NOMO-1 treated with dmso at 0.1 percent for 144 hours (cell line): ENCODE data around the gene ST6GALNAC1.
A peak's percentile ranks its signal among the peaks of the same experiment; 100 is the strongest.

Source experiments
- DNase-seq: peaks from one replicate; lab custom pipeline; 2025; ENCODE audit not compliant: unreplicated experiment; lab: John Stamatoyannopoulos, UW

Gene ST6GALNAC1, protein sequence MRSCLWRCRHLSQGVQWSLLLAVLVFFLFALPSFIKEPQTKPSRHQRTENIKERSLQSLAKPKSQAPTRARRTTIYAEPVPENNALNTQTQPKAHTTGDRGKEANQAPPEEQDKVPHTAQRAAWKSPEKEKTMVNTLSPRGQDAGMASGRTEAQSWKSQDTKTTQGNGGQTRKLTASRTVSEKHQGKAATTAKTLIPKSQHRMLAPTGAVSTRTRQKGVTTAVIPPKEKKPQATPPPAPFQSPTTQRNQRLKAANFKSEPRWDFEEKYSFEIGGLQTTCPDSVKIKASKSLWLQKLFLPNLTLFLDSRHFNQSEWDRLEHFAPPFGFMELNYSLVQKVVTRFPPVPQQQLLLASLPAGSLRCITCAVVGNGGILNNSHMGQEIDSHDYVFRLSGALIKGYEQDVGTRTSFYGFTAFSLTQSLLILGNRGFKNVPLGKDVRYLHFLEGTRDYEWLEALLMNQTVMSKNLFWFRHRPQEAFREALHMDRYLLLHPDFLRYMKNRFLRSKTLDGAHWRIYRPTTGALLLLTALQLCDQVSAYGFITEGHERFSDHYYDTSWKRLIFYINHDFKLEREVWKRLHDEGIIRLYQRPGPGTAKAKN

DNA sequence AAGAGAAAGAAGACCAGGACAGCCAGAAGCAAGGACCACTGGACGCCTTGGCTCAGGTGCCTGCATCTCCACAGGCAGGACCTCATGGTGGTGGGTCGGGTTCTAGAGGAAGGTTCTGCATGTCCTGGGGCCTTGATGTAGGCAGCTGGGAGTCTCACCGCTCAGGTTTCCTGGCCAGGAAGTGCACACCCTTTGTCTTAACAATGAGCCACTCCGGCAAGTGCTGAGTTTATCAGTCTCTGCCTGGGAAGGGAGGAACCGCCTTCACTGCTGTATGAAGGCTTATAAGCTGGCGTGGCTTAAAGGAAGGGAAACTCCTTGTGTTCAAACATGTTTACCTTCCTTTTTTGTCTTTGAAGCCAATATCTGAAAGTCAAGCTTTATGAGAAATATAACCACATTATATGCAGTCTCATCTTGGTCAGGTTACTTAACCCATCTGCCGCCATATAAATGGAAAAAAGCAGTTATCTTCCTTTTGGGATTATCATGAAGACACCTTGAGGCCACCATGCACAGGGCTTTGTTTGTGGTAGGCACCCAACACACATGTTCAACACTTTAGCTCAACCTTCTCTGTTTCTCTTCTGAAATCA lies at the start of gene ST6GALNAC1:
ST6GALNAC1 (minus strand) TSS at position 205 of the 596 bp plus-strand sequence; CDS start at position 86, 119 bp downstream.
- DNase-seq: no peak

DNA sequence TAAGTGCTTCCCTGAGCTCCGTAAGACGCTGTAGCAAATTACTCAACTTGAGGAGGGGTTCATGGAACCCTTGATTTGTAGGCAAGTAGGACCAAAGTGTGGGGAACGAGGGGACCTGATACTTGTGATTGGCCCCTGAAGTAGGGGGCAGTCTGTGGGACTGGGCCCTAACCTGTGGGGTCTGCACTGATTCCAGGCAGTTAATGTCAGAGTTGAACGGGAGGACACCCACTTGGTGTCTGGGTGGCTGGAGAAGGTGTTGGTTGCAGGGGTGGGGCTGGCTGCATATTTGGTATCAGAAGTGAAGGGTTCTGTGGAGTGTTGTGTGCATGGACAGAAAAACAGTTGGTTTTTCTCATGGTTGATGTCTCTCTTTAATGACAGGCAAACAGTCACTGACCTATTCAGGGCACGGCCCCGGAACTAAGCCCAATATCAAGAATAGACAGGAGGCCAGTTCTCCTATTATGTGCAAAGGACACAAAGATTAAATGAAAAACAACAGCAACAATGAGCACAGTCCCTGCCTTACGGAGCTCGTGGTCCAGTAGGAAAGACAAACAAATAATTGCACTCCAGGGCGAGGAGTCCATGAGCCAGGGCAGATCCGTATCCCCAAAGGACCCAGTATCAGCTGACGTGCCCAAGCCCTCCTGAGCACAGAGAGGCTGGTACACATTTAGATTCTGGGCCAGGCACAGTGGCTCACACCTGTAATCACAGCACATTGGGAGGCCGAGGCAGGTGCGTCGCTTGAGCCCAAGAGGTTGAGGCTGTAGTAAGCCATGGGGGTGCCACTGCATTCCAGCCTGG lies 48.0 kb upstream of the ST6GALNAC1 start:
- DNase-seq: no peak

DNA sequence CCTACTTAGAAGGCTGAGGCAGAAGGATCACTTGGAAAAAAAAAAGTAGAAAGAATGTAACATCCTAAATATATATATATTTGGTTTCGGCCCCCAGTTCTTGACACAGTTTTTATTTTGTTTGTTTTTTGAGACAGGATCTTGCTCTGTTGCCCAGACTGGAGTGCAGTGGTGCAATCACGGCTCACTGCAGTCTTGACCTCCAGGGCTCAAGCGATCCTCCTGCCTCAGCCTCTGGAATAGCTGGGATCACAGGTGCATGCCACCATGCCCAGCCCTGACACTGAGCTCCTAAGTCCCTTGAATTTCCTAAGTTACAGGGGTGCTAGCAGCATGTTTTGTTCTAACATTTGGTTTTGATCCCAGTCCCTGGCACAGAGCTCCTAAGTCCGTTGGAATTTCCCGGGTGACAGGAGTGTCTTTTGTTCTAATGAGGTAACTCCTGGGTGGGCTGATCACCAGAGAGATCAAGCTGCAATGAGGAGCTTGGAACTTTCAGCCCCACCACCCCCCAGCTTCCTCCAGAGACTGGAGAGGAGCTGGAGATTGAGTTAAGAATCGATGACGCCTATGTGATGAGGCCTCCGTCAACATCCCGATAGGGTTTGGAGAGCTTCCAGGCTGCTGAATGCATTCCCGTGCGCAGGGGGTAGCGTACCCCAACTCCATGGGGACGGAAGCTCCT lies 47.2 kb upstream of the ST6GALNAC1 start:
- no peak for DNase-seq

DNA sequence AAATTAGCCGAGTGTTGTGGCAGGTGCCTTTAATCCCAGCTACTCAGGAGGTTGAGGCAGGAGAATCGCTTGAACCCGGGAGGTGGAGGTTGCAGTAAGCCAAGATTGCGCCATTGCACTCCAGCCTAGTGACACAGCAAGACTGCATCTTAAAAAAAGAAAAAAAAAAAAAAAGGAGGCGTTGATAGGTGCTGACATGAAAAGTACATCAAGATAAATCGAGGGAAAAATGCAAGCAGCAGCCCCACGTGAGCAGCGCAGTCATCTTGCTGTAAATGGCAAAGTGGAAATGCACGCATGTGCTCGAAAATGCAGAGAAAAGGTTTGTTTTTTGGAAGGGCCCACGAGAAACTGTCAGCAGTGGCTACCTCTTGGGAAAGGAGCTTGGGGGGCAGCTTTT lies 46.3 kb upstream of the ST6GALNAC1 start:
- DNase-seq: no peak

DNA sequence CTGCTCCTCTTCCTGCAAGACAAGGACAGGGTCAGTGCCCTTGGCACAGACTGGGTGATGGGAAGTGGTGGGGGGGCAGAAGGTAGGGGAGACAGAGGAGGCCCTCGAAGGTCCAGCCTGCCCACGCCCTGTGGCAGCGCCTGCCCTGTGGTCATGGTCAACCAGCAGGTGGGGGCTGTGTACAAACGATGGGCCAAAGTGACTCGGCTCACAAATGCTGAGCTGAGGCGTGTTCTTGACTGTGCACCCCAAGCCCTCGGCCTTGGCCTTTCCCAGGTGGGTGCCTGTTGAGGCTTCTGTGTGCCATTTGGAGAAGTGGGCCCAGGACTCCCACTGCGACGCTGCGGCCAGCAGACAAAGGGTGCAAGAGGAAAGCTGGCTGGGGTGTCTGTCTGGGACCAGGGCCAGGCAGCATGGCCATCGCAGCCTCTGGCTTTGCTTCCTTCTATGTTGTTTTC lies 44.6 kb upstream of the ST6GALNAC1 start:
- no peak for DNase-seq

DNA sequence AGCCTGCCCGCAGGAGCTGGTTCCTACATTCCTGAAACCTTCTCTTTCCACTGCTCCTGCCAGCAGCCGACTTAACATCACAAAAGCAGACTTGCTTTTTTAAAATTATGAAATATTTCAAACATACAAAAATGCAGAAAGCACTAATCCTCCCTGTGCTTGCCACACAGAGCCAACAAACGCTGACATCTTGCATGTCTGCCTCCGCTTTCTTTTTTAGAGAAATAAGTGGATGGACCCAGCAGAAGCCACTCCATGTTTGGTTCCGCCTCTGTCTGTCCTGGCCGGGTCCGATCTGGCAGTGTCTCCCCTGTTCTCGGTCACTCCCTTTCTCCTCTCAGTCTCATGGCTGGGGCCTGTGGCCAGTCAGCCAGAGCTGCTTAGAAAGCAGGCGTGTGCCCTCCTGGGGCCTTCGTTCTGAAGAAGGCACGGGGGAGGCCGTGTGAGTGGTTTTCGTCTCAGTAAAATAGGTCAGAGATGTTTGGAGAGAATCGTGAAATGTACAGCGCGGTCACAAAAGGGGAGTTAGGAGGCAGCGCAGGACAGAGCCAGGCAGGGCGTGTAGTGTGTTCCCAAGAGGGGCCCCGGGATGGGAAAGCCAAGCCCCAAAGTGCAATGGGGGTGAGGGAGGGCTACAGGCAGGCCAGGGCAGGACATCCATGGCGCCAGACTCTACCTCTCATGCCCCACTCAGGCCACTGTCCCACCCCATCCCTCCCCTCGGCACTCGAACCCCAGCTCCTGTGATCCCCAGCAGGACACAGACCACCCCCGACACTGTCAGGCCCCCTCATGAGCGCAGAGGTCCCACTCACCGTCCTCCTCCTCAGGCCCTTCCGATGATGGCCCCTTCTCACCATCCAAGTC lies 44.0 kb upstream of the ST6GALNAC1 start:
- no peak for DNase-seq

DNA sequence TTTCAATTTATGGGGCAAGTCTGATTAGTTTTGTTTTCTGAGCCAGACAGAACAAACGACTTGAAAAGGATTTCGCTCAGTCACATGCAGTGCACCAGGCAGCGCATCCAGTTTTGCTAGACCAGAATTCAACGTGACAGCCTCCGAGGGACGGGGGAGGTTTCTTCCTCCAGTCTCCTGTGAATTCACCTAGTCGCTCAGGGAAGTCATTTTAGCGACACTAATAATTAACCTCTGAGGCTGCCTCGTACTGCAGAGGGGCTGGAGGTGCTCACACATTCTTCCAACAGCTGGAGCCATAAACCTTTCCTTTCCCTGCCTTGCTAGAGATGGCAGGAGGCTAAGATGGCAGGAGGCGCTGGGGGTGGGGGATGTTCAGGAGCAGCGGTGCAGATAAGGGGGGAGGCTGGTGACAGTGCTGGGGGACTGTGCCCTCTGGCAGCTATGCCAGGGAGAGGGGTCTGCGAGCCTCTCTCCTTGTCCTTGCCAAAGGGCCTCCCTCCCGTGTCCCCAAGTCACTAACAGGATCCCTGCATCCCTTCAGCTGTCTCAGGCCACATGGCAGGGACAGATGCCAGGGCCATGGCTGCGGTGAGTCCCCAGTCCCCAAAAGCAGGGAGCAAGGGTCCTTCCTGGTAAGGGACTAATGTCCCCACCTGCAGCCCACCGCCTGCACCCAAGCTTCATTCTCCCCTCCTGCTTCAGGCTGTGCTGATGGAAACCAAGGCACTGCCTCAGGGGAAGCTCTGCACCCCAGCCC lies 43.2 kb upstream of the ST6GALNAC1 start:
- no peak for DNase-seq

DNA sequence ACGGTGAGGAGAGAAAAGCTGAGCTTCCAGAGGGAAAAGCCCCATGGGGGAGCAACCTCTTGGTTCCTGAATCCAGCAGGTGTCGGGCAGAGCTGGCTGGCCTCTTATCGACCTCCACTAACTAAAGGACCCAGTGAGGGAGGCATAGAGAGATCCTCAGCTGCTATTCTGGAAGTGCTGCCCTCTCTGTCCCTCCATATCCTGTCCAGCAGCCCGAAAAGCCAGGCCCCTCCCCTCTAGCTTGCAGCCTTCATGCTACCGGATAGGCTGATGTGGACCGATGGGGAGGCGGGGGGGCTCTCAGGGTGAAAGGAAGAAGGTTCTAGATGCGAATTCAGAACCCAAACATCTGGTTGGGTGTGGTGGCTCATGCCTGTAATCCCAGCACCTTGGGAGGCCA lies 42.3 kb upstream of the ST6GALNAC1 start:
- DNase-seq: no peak

DNA sequence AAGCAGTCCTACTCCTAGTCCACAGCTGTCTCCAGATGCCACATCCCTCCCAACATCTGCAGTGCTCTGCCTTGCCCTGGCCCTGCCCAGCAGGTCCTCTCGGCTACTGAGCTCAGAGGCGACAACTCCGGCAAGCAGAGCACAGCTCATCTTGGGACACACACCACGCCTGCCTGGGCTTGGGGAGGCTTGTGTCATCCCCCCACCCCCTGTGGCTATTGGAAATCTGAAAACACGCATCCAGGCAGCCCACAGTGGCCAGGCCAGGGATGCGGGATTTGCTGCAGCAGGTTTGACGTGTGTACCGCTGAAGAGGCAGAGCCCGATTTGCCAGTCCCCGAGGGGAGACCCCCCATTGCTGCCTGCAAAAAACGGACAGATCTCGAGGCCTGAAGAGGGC lies 41.8 kb upstream of the ST6GALNAC1 start:
- no peak for DNase-seq

DNA sequence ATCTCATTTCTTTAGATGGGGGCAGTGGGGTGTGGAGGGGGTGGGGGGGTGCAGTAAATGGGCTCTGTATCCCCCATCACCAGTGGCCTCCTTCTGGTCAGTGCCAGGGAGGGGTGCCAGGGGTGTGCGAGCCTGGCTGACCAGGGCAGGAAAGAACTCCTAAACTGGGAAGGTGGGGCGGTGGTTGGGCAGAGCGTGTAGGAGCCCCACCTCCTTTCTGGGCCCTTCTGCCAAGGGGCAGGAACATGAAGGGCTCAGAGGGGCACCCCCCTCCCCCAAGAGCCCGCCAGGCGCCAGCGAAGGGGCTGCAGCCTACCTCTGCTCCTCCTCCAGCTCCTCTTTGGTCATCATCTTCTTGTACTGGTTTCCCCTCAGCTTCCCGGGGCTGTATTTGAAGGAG lies 41.2 kb upstream of the ST6GALNAC1 start:
- DNase-seq: no peak

DNA sequence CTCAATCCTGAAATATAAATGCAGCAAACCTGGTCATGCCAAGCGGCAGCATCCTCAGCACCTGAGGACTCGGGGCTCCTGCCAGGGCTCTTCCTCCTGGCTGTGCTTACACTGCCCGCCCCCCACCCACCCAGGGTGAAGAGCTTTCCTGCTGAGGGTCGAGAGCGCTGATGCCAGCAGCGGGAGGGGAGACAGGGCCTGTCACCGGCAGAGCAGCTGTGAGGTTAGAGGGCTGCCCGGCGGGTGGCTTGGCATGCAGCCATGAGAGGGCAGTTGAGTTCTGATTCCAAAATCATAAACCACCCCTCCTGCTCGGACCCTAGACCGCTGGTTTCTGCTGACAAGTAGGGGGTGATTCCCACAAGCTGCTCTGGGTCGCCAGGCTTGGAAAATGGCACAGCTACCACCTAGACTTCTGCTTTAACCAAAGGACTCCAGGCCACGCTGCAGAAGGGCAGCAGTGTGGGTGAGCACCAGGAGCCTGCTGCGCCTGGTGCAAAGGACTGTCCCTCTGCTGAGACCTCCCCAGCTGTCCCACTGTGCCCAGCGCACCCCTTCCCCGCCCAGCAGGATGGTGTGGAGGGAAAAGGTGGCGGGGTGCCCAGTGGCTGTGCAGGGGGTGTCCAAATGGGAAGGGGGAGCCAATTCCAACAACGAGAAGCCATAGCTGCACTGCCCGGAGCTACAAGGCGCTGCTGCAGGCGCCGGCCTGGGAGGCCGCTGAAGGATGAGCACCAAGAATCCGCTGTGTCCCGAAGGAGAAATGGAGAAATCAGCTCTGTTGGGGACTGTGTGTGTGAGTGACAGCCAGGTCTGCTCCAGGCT lies 40.6 kb upstream of the ST6GALNAC1 start:
- no peak for DNase-seq

DNA sequence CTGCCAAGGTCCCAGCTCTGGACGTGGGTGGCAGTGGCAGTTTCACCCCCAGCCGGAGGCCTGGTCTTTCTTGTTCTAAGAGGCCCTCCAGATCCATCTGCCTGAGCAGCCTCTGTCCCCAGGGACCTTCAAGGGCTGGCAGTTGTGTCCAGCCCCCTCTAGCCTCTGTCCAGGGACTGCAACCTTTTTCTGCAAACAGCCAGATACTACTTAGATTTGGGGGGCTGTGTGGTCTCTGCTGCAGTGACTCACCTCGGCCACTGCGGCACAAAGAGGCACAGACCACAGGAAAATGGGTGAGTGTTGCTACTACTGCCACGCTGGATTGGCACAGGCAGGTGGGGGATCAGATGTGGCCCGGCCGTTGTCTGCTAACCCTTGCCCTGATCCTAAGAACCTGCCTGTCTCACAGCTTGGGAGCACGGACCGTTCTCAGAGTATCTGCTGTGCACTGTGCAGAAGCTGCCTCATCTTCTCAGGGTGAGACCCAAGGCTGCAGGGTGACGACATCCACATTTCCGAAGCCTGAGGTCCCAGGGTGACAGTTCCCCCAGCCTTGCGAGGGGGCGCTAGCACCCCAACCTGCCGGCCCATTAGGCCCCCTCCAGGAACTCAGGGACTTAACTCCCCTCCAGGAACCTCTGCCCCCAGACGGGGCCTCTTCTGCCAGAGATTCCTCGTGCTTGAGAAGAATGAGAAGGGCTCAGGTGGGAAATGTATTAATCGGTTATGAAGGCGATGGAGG lies 39.6 kb upstream of the ST6GALNAC1 start:
- no peak for DNase-seq

DNA sequence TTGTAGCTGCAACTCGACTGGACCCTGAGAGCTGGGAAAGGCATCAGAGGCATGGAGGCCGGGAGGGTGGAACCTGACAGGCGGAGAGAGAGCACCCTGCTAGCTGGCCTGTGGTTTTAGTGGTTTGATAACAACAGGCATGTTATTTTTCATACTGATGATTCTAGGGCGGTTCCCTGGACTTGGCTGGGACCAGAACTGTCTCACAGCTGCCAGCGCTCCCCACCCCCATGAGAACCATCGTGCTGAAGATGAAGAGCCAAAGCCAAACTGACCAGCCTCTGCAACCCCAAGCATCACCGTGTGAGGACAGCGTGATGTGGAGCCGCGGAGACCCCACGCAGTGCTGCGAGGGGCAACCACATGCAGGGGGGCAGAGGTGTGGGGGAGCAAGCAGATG lies 38.7 kb upstream of the ST6GALNAC1 start:
- DNase-seq: no peak

DNA sequence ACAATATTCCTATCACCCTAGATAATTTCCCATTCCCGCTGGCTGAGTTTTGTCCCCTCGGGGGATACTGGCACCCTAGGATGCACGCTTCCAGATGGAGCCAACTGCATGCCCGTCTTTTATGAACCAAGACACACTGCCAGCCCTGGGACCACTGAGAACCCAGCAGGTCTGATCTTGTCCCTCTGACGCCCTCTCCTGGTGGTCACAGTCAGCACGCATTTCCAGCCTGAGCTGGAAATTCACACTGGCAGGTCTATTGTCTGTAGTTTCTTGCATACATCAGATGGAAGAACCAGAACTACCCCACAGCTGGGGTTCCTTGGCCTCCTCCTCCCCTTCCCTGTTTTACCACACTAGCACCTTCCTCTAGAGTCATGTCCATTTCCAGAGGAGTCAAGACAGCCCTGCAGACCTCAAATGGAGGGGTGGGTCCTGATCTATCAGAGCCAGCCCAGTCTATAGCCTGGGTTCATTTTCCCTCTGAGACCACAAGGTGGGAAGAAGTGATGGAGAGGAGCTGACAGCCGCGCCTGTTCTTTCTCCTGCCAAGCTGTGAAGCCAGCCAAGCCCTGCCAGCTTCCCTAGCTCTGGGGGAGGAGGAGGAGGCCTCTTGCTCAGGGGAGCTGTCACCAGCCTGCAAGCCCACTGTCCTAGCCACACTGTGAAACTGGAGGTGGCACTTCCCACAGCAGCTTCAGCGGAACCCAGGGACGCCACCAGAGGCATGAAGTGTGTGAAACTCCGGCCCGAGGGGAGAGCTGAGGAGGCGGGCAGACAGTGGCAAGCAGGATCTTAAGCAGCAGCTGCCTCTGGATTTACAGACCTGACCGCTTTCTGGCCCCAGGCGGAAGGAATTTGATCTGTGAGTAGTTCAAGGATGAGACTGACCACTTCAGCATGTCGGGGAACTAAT lies 37.9 kb upstream of the ST6GALNAC1 start:
- DNase-seq: peak; percentile 49

DNA sequence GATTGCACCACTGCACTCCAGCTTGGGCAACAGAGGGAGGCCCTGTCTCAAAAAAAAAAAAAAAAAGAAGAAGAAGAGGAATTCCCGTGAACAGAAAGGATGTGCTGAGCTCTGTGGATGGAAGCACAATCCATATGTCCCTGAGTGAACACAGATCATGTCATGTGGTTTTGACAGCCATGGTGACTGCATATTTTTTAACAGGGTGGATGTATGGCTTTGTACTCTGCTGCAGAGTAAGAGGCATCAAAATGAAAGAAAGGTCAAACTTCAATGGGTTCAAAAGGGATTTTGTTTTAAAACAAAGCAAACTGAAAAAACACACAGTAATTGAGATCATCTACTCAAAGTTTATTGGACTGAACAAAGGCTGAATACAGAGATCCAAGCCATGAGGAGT lies 35.7 kb upstream of the ST6GALNAC1 start:
- DNase-seq: no peak

DNA sequence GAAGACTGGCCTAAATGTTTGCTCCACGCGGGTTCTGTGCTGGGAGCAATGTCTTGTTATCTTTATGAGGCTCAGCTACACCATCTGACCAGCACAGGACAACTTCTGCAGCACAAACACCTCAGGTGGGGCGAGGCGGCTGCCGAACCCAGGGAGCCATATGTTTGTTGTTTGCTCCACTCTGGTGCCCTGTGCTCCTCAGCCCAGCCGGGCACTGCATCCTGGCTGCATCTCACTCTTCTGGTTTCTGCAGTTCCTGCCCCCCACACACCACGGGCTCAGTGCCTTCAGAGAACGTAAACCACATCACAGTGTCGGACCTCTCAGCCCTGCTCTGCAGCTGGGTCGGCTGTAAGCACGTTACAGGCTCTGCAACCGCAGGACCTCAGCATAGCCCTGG lies 34.8 kb upstream of the ST6GALNAC1 start:
- no peak for DNase-seq

DNA sequence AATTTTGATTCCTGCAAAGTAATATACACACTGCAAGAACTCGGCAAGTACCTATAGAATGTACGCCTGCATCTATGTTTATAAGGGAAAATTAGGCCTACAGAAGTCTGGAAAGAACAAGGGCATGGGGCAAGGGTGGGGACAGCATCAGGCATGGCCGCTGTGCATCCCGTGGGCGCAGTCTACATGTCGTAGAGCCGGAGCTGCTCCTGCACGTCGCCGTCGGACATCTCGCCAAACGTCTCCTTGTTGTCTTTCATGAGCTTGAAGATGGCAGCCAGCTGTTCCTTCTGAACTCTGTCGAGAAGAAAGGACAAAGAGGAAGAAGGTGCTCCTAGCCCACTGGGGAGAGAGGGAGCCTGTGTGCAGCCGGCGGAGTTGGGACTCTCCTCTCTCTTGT lies 33.8 kb upstream of the ST6GALNAC1 start:
- no peak for DNase-seq
